Stimulated activated memory B cell treated with anti-CD40 and anti-IgM and Interleukin-4, amounts not matched to agents 10 μg/mL and 1 μg/mL and 100 μg/mL, for 72 hours (primary cell): ENCODE results near the gene CCDC186.

Experiments used
- ATAC-seq: fragments of 150-1000 bp; cut with Tn5 transposase; 2 replicates; pipeline ENCODE4 v1.10.0; 2021
- H3K27ac Mint-ChIP-seq: one replicate; pipeline ENCODE4 v1.8.0; 2022; ENCODE audit warnings: mild to moderate bottlenecking, mixed read lengths
- H3K27me3 Mint-ChIP-seq: one replicate; pipeline ENCODE4 v1.8.0; 2022; ENCODE audit warnings: mixed read lengths
- H3K36me3 Mint-ChIP-seq: one replicate; pipeline ENCODE4 v1.8.0; 2022; ENCODE audit warnings: mixed read lengths
- H3K4me1 Mint-ChIP-seq: one replicate; pipeline ENCODE4 v1.8.0; 2022; ENCODE audit warnings: mixed read lengths
- H3K4me3 Mint-ChIP-seq: one replicate; pipeline ENCODE4 v1.8.0; 2022; ENCODE audit warnings: mild to moderate bottlenecking, moderate library complexity, mixed read lengths
- H3K9me3 Mint-ChIP-seq: one replicate; pipeline ENCODE4 v1.8.0; 2022; ENCODE audit warnings: mixed read lengths

CCDC186 gene

DNA sequence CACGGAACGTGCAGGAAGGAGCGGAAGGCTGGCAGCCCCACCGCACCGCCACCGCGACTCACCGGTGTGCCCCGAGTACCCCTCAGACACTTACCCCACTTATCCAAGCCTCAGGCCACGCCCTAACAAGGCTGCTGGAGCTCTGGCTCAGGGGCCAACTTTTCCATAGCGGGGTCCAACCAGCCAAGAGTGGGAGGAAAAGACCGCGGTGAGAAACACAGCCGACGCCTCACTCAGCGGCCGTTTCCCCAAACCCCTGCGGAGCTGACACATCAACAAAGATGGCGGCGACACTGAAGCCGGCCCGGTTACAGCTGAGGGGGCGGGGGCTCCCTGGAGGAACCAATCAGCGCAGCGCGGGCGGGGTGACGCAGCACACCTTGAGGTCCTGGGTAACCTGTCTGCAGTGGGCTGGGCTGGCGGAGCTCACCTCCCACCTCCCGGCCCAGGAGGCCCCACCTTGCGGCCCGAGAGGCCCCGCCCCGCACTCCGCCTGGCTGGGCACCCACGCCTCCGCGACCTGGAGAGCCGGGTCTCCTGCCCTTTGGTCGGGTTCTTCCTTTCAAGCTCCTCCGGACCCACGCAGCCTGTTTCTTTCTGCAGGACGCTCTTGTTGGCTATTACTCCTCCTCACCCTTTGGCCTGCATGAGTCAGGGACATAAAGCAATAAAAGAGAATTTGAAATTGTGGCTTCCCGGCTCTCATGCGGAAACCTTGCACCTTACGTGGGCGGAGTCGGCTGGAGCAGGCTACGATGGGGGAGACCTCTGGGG is at the start of gene CCDC186:
TSS of gene CCDC186 (minus strand) at position 283 of the 774 bp plus-strand sequence. CDS start 10,935 bp downstream, outside the sequence.
- ATAC-seq: peak; percentile 100
- Mint-ChIP-seq H3K27me3 (peaks cover 5% of the 10 kb centered on the region), H3K4me1 (peaks cover 29% of the 10 kb centered on the region), H3K36me3 (peaks cover 5% of the 10 kb centered on the region), H3K27ac (peak within 1 kb of the TSS; percentile 98), H3K4me3 (peak within 1 kb of the TSS; percentile 95), H3K9me3 (no peaks in the 10 kb centered on the region)

GRCh38 chr10:114223066-114223465 is 49.1 kb upstream of the CCDC186 start:
- H3K27ac Mint-ChIP-seq: no peak overlapping the region
- no peak overlapping the region for H3K4me3 Mint-ChIP-seq
- H3K4me1 Mint-ChIP-seq: no peaks in the 10 kb centered on the region
- H3K27me3 Mint-ChIP-seq: peaks cover 25% of the 10 kb centered on the region
- H3K36me3 Mint-ChIP-seq: no peaks in the 10 kb centered on the region
- no peaks in the 10 kb centered on the region for H3K9me3 Mint-ChIP-seq
- ATAC-seq: no peak

- H3K27ac Mint-ChIP-seq: no peak overlapping the region
- ATAC-seq: no peak
- H3K4me3 Mint-ChIP-seq: no peak overlapping the region
- H3K36me3 Mint-ChIP-seq: no peaks in the 10 kb centered on the region
- peaks cover 17% of the 10 kb centered on the region for H3K27me3 Mint-ChIP-seq
- no peaks in the 10 kb centered on the region for H3K4me1 Mint-ChIP-seq
- no peaks in the 10 kb centered on the region for H3K9me3 Mint-ChIP-seq
Measured at GRCh38 chr10:114221235-114221634, 47.2 kb upstream of the CCDC186 start.

GRCh38 chr10:114220281-114220680 is 46.3 kb upstream of the CCDC186 start:
- Mint-ChIP-seq H3K9me3 (no peaks in the 10 kb centered on the region), H3K4me1 (no peaks in the 10 kb centered on the region), H3K27ac (no peak overlapping the region), H3K36me3 (no peaks in the 10 kb centered on the region), H3K4me3 (no peak overlapping the region), H3K27me3 (peaks cover 14% of the 10 kb centered on the region)
- no peak for ATAC-seq

- Mint-ChIP-seq H3K4me3 (no peak overlapping the region), H3K36me3 (no peaks in the 10 kb centered on the region), H3K4me1 (no peaks in the 10 kb centered on the region), H3K27ac (no peak overlapping the region), H3K9me3 (no peaks in the 10 kb centered on the region), H3K27me3 (no peaks in the 10 kb centered on the region)
- no peak for ATAC-seq
Measured at GRCh38 chr10:114215033-114215432, 41.0 kb upstream of the CCDC186 start.

- Mint-ChIP-seq H3K27me3 (no peaks in the 10 kb centered on the region), H3K27ac (no peak overlapping the region), H3K4me1 (no peaks in the 10 kb centered on the region), H3K36me3 (no peaks in the 10 kb centered on the region), H3K9me3 (no peaks in the 10 kb centered on the region), H3K4me3 (no peak overlapping the region)
- ATAC-seq: no peak
Measured at GRCh38 chr10:114212153-114212552, 38.1 kb upstream of the CCDC186 start.

DNA sequence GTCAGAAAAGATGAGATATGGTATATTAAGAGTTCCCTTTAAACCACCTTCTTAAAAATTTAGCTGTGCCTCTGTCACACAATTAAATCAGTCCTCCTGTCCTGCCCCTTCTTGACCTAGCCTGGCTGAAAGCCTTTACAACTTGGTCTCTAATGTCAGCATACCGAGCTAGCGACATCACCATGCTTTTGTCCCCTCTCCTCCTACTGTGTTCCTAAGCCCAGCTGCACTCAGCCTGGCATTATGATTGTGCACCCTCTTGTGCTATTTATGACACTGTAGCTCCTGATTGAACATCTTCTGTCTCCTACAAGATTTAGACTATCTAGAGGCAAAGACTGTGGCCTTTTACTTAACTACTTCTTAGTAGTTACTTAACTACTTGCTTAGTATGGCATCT is 34.3 kb upstream of the CCDC186 start:
- H3K36me3 Mint-ChIP-seq: no peaks in the 10 kb centered on the region

DNA sequence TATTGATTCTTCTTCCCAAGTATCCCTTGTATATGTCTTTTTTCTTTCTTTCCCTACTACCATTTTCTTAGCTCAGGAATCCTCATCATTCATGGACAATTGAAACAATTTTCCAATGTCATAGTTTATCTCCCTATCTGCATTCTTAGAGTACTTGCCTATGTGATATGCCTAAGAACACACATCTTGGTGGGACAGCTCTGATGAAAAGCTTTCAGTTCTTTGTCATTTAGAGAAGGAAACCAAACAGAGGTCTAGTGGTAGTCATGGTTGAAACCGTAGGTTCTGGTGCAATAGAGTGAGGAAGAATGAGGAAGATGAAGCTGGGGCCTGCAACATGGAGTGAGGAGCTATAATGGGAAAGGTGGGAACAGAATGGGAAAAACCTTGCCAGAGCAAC is 33.3 kb upstream of the CCDC186 start:
- no peaks in the 10 kb centered on the region for H3K27me3 Mint-ChIP-seq
- no peaks in the 10 kb centered on the region for H3K4me1 Mint-ChIP-seq
- no peak for ATAC-seq
- H3K36me3 Mint-ChIP-seq: no peaks in the 10 kb centered on the region
- no peak overlapping the region for H3K27ac Mint-ChIP-seq
- H3K4me3 Mint-ChIP-seq: no peak overlapping the region
- no peaks in the 10 kb centered on the region for H3K9me3 Mint-ChIP-seq

More for the DNA sequence above, 34.3 kb upstream of the CCDC186 start:
- no peak overlapping the region for H3K27ac Mint-ChIP-seq
- H3K4me3 Mint-ChIP-seq: no peak overlapping the region
- no peak for ATAC-seq
- H3K27me3 Mint-ChIP-seq: no peaks in the 10 kb centered on the region
- H3K9me3 Mint-ChIP-seq: no peaks in the 10 kb centered on the region
- no peaks in the 10 kb centered on the region for H3K4me1 Mint-ChIP-seq

DNA sequence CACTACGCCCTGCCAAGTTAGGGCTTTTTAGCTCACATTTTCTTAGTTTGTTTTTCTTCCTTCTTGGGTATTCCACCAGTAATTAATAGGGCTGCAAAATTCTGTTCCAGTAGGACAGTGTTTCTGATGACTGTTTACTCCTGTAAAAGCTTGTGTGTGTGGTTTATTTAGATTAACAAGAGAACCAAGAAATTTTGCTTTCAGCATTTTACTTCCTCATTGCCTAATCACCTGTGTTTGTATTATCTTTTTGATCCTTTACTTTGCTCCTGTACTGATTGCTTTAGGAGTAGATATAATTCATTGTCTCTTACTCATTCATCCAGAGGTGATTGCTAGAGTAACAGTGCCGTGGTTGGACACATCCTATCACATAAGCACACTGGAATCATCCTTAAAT is 32.9 kb upstream of the CCDC186 start:
- Mint-ChIP-seq H3K27ac (no peak overlapping the region), H3K4me1 (no peaks in the 10 kb centered on the region), H3K9me3 (no peaks in the 10 kb centered on the region), H3K27me3 (peaks cover 4% of the 10 kb centered on the region), H3K4me3 (no peak overlapping the region), H3K36me3 (no peaks in the 10 kb centered on the region)
- ATAC-seq: no peak

- H3K4me1 Mint-ChIP-seq: no peaks in the 10 kb centered on the region
- H3K27me3 Mint-ChIP-seq: peaks cover 36% of the 10 kb centered on the region
- no peaks in the 10 kb centered on the region for H3K9me3 Mint-ChIP-seq
- no peaks in the 10 kb centered on the region for H3K36me3 Mint-ChIP-seq
- no peak overlapping the region for H3K4me3 Mint-ChIP-seq
- H3K27ac Mint-ChIP-seq: no peak overlapping the region
- no peak for ATAC-seq
Measured at GRCh38 chr10:114202812-114203211, 28.8 kb upstream of the CCDC186 start.

GRCh38 chr10:114199239-114199638 is 25.2 kb upstream of the CCDC186 start:
- ATAC-seq: no peak
- H3K27me3 Mint-ChIP-seq: peaks cover 46% of the 10 kb centered on the region

DNA sequence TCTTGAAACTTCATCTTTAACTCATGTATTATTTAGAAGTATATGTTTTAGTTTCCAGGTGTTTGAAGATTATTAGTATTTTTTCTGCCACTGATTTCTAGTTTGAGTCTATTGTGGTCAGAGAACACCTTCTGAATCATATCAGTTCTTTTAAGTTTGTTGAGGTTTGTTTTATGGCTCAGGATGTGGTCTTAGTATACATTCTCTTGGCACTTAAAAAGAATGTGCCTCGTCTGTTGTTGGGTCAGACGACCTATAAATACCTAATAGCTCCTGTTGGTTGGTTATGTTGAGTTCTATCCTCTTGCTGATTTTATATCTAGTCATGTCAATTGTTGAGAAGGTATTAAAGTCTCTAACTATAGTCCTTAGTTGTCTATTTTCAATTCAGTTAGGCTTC is 21.1 kb upstream of the CCDC186 start:
- H3K27me3 Mint-ChIP-seq: peaks cover 28% of the 10 kb centered on the region
- H3K27ac Mint-ChIP-seq: no peak overlapping the region
- ATAC-seq: no peak
- no peaks in the 10 kb centered on the region for H3K36me3 Mint-ChIP-seq
- H3K4me1 Mint-ChIP-seq: no peaks in the 10 kb centered on the region
- no peak overlapping the region for H3K4me3 Mint-ChIP-seq
- no peaks in the 10 kb centered on the region for H3K9me3 Mint-ChIP-seq

More at GRCh38 chr10:114199239-114199638, 25.2 kb upstream of the CCDC186 start:
- no peaks in the 10 kb centered on the region for H3K9me3 Mint-ChIP-seq
- no peaks in the 10 kb centered on the region for H3K36me3 Mint-ChIP-seq
- no peak overlapping the region for H3K27ac Mint-ChIP-seq
- H3K4me1 Mint-ChIP-seq: no peaks in the 10 kb centered on the region
- H3K4me3 Mint-ChIP-seq: no peak overlapping the region

DNA sequence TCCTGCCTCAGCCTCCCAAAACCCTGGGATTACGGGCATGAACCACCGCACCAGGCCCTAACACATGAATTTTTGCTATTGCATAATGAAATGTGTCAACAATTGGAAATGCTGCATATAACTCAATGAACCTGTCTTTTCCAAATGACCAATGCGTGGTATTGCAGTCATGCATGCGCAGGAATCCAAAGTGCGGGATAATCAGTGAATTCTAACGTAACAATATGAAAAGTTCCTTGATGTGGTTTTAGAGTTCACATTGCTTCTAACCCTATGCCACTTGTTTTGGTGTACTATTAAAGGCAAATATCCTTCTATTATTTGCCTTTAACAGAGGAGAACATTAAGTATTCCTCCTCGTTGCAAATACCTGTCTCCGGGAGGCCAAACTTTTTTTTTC is 15.7 kb upstream of the CCDC186 start:
- ATAC-seq: no peak
- Mint-ChIP-seq H3K9me3 (no peaks in the 10 kb centered on the region), H3K4me3 (no peak overlapping the region), H3K36me3 (no peaks in the 10 kb centered on the region), H3K27ac (no peak overlapping the region), H3K27me3 (peaks cover 15% of the 10 kb centered on the region), H3K4me1 (peaks cover 5% of the 10 kb centered on the region)

DNA sequence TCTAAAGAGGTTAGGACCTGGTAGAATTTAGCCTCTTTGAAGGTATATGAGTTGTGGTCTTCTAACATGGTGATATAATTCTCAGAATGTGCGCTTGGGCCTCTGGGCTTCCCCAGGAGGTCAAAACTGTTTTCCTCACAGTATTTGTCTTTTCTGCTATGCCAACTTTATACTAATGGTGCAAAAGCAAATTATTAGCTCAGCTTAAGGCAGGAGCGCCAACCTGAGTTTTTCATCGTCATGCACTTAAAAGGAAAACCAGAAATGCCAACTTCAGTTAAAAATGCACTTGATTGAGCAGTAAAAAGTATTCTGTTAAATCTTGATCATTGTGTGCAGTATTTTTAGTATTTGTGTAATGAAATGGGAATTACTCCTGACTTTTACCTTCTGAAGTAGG is 14.9 kb upstream of the CCDC186 start:
- H3K9me3 Mint-ChIP-seq: no peaks in the 10 kb centered on the region
- H3K27ac Mint-ChIP-seq: no peak overlapping the region
- H3K4me1 Mint-ChIP-seq: peaks cover 5% of the 10 kb centered on the region
- peaks cover 15% of the 10 kb centered on the region for H3K27me3 Mint-ChIP-seq
- no peaks in the 10 kb centered on the region for H3K36me3 Mint-ChIP-seq
- ATAC-seq: no peak
- H3K4me3 Mint-ChIP-seq: no peak overlapping the region

DNA sequence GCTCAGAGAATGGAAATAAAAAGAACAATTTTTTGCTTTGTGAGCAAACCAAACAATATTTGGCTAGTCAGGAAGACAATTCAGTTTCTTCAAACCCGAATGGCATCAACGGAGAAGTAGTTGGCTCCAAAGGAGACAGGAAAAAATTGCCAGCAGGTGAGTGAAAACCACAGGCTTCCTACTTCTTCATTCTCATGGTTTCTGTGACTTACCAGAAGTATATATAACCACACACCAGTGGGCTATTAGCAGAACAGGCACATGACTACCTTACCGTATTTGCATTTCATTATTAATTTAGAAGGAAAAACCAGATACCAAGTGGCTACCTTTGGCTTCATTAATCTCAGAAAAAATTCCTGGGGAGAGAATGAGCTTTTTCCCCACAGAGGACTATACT is 14.0 kb upstream of the CCDC186 start:
- Mint-ChIP-seq H3K4me1 (peaks cover 5% of the 10 kb centered on the region), H3K4me3 (no peak overlapping the region), H3K27me3 (peaks cover 15% of the 10 kb centered on the region), H3K9me3 (no peaks in the 10 kb centered on the region), H3K27ac (no peak overlapping the region), H3K36me3 (no peaks in the 10 kb centered on the region)
- no peak for ATAC-seq

GRCh38 chr10:114184276-114184675 is 10.3 kb upstream of the CCDC186 start:
- Mint-ChIP-seq H3K9me3 (no peaks in the 10 kb centered on the region), H3K4me3 (no peak overlapping the region), H3K36me3 (no peaks in the 10 kb centered on the region), H3K27ac (no peak overlapping the region), H3K27me3 (peaks cover 17% of the 10 kb centered on the region), H3K4me1 (peaks cover 5% of the 10 kb centered on the region)
- ATAC-seq: no peak
